HG03103 (cell line): ENCODE data around the gene ARHGAP23.
"Not testable (repeated sequence)": the region's sequence is repeated elsewhere in the genome, so short reads cannot be mapped to it uniquely, and the experiment has no call there.

Experiments used
- ATAC-seq: cut with Tn5 transposase; IDR thresholded peaks from one replicate; pipeline ENCODE4 v1.9.1; 2021; ENCODE audit warnings: low read depth; ENCODE audit not compliant: unreplicated experiment

ARHGAP23 gene

DNA sequence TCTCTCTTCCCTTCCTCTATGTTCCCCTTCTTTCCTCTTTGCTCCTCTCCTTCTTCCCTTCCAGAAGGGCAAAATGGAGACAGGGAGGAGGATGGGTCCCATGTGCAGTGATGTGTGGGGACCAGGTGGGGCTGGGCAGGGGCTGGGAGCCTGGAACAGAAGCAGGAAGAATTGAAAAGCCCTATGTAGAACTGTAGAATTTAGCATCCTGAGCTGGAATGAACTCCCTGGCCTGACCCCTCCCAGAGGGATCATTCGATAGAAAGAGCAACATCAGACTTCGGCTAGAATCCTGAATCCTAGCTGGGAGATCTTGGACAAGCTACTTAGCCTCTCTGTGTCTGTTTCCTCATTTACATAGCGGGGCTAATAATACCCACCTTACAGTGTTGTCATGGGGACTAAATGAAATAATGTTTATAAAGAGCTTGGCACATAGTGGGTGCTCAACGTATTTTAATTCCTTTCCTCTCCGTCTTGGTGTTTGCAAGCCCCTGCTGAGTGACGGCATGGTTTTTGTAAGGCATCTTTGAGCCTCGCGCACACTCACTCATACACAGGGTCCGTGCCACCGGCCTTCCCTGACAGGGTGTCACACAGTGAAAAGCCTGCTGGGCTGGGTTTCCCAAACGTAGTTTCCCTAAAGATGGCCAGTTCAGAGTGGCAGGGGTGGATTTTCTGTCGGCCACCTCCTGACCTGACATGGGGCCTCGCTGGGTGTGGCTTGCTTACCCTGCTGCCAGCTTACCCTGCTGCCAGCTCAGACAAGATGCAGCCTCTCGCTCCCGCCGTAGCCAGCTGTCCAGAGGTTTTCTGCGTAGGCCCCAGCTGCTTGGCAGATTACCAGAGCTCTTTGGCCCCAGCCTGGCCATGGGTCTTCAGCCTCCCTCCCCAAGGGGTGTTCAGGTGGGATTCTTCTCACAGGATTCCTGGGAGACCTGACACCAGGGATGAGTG, 6.1 kb upstream of the ARHGAP23 start:
- ATAC-seq: no peak

DNA sequence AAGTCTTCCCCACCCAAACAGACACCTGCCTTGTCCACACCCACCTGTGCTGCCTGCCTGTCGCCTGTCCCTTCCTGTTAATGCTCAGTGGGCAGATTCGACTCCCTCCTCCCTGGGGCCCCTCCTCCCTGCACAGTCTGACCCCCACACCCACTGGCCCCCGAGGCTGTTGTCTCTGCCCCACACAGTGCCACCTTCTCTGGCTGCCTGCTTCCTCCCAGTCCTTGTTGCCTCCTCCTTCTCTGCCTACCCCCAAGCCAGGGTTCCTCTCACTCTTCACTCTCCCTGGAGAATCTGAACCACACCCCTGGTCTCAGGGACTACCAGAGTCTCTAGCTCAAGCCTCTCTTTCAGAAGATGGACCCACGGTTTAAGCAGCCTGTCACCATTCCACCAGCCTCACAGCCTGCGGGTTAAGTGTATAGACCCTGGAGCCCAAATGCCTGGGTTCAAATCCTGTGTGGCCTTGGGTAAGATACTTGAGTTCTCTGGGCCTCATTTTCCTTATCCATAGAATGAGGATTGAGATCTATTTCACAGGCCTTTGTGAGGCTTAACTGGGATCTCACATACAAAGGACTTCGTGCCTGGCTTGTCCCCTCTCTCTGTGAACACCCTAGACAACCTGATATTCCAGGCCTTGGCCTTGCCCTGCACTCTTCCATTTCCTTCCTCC, 3.8 kb upstream of the ARHGAP23 start:
- ATAC-seq: no peak

DNA sequence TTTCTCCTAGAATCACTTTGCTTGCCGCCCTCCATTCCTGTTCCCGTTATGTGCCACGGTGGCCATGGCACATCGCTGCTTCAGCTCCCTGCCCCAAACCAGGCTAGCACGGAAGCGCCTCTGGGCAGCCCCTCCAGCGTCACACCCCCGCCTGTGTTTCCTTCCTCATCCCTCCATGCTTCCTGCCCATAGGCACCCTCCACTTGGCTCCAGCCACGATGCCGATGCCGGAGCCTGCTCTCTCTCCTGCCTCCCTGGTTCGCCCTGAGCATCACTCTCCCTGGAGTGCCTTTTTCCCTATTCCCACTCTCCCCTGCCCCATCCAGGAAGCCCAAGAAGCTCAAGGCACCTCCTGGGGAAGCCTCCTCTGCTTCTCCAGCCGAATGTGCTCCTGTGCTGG, 3.2 kb upstream of the ARHGAP23 start:
- no peak for ATAC-seq

DNA sequence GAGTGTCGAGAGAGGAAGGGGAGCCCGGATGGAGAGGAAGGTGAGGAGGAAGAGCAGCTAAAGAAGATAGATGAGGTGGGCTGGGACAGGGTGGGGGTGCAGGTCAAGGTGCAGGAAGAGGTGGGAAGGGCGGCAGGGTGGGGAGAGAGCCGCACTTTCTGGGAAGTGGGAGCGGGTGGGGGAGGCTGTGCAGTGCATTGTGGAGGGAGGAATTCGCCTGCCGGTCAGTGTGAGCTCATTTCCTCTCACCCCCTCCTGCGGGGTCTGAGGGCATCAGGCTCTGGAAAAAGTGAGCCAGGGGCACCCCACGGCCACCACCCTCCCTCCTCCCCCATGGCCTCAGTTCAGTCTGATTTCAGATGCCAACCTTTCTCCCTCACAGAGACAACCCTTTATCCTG, 2.5 kb upstream of the ARHGAP23 start:
- ATAC-seq: no peak

DNA sequence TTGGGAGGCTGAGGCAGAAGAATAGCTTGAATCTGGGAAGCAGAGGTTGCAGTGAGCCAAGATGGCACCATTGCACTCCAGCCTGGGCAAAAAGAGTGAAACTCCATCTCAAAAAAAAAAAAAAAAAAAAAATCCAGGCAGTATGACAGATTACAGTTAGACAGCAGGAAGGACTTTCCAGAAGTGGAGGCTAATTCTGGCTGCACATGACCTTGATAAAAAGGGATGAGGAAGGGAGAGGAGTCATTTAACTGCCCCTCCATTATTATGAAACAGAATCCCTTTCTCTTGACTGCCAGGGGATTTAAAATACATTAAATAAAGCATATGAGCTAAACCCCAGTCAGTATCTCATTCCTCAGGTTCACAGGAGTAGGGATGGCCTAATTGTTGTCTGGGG, 1.8 kb upstream of the ARHGAP23 start:
- ATAC-seq: no peak

DNA sequence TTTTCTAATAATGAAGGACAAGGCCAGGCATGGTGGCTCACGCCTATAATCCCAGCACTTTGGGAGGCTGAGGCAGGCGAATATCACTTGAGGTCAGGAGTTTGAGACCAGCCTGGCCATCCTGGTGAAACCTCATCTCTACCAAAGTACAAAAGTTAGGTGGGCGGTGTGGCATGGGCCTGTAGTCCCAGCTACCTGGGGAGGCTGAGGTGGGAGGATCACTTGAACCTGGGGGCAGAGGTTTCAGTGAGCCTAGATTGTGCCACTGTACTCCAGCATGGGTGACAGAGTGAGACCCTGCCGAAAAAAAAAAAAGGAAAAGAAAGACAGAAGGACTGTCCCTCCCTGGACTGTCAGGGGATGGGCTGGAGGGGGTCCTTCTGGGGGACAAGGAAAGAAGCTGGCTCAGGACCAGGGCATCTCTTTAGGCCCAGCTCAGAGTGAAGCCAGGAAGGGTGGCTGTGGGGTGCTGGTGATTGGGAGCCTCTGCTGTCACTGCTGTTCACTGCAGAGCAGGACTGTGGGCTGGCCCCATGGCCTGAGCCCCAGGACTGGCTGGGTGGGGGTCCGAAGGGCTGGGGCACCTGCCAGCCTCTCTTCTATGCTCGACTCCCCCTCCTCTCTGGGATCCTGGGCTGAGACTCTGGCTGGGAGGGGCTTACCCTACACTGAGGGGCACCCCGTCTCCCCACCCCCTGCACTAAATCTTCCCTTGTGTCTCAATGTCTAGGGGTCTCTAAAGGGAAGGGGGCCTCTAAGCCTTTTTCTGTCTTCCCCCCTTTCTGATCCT, 909 bp upstream of the ARHGAP23 start:
- no peak for ATAC-seq

DNA sequence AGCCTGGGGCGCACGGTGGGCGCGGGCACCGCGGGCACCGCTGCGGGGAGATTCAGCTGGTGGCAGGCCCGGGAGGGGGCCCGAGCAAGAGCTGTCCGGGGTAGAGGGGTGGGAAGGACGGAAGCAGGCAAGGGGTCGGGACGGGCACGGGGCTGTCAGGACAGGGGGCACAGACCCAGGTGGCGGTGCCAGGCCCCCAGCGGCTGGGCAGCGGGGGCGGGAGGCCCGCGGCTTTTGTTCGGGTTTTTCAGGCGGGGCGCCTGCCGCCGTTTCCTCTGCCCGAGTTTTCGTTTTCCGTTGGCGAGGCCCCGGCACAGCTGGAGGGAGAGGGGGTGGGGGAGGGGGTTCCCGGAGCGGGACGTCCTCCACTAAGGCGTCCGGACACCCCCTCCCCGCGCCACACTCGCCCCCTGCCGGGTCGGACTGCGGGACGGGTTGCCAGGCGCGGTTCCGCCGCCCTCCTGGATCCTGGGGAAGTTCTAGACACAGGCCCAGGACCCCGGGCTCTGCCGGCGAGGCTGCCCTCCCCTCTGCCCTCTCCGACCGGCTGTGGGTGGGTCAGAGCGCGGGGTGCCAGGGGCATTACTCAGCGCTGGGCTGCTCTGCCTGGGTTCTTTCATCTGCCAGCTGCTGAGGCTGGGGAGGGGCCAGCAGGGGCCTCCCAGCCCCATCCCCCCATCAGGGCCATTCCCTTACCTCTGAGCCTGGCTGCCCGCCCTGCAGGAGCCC, 543 bp downstream of the ARHGAP23 start:
- no peak for ATAC-seq

DNA sequence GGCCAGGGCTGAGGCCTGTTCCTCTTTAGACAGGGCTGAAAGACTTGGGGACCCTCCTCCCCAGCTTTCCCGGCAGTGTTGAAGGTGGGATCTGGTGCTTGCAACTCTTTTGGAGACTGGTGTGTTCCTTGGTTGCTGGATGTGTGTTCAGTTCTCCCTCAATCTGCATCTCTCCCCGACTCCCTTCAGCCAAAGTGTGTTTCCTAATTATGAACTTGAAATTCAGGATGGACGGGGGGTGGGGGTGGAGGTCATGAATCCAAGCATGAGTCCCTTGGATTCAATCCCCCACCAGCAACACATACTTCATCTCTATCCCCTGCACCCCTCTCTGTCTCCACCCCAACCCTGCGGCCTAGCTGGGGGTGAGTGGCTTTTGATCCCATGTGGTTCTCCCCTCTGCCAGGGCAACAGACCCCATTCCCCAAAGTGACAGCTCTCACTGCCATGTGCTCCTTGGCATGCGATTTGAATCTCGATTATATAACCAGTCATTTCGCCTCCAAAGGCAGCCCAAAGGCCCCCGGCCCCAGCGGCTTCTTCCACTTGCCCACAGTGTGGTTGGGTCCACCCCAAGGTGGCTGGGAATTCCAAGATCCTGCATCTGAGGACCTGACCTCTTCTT, 1.3 kb downstream of the ARHGAP23 start:
- ATAC-seq: no peak

DNA sequence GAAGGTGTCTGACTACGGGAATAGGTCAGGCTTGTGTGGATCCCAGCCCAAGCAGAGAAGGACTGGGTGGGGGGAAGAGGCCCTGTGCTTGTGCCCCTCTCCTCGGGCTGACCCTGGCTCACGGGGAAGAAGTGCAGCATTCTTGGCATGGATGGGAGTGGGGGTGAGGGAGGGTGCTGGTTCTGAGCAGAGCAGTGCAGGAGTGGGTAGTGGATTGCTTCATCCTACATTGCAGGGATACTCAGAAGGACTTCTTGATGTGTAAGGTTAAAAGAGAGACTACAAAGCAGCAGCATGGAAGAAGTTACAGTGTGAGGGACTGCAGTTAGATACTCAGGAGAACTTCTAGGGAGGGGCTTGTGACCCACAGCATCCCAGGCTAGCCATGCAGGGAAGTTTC, 2.1 kb downstream of the ARHGAP23 start:
- ATAC-seq: no peak

DNA sequence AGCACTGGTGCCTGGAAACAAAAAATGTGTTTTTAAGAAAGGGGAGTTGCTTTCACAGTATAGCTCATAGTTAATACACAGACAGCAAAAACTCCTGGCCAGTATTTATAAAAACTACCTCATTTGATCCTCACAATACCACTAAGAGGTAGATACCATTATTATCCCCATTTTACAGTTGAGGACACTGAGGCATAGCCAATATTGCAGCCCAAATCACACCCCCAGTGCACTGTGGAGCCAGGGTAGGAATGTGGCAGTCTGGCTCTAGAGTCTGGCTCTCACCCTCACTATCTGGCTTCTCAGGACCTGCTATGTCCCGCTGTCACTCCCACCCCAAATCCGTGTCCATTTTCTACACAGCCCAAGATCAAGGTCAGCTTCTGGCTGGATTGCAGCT, 2.6 kb downstream of the ARHGAP23 start:
- ATAC-seq: no peak

DNA sequence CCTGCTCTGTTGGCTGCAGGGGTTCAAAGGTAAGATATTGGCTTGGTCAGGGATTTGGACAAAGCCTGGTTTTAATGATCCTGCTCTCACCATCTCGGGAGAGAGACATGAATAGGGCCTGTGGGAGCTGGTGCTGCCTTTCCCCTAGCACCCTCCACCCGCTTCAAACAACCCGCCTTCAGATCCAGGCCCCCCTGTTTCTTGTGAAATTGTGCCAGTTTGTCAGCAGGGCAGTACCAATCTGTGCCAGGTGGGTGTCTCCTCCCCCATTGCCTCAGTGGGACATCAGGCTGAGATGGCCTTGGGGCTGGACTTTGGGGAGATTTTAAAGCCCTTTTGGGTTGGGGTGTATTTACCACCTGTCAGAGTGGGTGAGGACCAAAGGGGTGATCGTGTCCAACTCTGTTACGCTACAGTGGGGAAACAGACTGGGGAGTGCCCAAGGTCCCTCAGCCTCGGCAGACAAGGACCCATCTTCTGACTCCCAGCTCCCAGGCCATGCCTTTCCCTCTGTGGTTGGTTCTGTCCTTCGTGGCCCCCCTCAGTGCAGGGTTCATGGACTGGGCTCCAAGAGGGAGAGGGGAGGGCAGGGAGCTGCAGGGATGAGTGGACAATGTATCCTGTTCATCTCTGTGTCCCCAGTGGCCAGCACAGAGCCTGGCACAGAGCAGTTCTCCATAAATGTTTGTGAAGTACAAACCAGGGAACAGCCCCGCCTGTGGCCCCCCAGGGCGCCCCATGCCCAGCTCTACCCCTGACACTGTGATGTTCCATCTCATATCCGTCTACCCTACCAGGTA, 3.3 kb downstream of the ARHGAP23 start:
- ATAC-seq: no peak

DNA sequence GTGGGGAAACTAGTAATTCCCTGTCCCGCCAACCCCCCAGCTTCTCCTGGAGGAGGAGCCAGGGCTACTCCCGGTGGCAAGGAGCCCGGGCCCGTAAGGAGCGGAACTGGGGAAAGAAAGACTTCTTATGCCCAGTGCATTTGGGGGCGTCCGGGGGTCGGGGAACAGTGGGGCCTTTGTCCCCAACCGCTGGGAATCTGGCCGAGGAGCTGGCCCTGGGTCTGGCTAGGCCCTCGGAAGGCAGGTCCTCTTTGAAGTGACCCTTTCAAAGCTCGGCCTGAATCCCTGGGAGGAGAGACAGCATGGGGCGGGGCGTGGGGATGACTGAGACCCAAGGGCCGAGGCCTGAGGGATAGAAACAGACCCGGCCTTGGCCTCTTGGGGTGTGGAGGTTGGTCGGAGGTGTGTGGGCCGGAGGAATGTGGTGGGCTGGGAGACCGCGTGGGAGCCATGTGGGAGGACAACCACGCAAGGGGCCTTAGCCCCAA, 6.0 kb downstream of the ARHGAP23 start:
- ATAC-seq: no peak

DNA sequence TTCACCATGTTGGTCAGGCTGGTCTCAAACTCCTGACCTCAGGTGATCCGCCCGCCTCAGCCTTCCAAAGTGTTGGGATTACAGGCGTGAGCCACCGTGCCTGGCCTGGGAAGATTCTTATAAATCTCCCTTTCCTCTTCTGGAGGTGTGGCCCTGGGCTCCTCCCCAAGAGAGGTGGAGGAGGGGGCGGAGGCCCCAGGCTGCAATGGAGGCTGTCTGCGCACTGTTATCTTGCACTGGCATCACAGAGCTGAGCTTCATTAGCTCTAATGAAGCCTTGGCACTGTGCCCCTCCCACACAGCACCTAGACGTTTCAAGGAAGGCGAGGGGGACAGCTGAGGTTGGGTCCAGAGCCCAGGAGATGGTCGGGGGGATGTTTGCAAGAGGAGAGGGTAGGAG, 7.5 kb downstream of the ARHGAP23 start:
- no peak for ATAC-seq

DNA sequence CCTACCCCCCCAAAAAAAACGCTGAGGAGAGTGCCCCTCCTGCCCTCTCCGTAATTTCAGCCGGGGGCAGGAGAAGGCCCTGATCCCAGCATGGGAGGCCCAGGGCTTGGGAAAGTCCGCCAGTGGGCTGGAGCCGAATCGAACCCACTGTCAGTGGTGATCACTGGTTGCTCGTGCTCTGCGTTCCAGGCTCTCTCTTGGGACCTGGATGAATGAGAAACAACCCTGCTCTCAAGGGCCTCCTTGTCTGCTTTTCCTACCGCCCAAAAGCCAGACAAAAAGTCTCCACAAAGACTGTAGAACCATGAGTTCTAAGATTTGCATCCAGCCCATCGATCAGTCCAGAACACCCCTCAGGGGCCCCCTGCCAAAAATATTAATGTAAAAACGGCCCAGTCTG, 8.1 kb downstream of the ARHGAP23 start:
- ATAC-seq: no peak

DNA sequence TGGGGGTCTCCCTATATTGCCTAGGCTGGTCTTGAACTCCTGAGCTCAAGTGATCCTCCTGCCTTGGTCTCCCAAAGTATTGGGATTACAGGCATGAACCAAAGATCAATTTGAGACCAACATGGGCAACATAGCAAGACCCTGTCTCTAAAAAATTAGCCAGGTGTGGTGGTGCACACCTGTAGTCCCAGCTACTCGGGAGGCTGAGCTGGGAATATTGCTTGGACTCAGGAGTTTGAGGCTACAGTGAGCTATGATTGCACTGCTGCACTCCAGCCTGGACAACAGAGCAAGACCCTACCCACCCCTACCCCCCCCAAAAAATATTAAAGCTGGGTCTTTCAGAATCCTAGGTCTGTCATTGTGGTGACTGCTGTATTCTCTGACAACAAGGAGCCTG, 9.0 kb downstream of the ARHGAP23 start:
- not testable (repeated sequence) for ATAC-seq

DNA sequence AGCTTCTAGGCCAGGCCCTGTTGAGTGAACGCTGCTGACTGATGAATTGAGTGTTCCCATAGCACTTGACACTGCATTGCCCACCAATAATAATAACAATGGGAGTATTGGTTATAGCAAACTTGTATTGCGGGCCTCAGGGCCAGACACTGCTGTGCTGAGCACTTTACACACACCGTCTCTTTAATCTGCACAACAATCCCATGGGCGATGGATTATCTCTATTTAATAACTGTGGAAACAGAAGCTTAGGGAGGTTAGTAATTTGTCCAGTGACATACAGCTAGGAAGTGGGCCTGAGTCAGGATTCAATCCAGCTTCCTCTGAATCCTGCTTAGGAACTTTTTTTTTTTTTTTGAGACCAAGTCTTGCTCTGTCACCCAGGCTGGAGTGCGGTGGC, 11.2 kb downstream of the ARHGAP23 start:
- ATAC-seq: no peak

DNA sequence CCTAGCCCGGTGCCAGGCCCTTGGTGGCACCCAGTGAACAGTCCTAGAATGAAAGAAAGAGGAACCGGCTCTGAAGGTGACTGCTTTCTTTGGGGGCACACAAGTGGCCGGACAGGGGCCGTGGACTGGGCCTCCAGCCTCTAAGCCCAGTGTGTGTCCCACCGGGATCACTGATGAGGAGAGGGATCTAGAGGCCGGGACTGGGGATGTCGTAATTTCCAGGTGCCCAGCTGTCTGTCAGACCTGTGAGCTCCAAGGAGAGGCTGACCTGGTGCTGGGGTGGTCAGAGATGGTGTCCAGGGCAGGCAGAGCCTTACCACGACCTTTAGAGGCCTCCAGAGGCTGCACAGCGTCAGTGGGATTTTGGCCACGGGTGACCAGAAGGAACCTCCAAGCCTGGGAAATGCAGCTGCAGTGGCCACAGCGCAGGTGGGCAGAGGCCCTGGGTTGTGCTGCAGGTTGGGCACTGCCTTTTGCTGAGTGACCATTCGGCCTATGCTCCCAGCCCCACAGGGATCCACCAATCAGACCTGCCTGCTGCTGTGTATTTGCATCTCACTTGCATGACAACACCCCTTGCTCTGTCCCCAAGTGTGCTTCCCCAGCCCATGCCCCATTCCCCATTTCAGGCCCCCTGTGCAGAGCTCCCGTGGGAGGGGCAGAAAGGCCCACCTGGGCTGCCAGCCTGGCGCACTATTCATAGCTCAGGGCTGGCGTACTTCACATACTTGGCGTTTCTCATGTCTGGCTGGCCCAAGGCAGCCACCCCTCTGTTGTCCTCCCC, 12.5 kb downstream of the ARHGAP23 start:
- no peak for ATAC-seq

DNA sequence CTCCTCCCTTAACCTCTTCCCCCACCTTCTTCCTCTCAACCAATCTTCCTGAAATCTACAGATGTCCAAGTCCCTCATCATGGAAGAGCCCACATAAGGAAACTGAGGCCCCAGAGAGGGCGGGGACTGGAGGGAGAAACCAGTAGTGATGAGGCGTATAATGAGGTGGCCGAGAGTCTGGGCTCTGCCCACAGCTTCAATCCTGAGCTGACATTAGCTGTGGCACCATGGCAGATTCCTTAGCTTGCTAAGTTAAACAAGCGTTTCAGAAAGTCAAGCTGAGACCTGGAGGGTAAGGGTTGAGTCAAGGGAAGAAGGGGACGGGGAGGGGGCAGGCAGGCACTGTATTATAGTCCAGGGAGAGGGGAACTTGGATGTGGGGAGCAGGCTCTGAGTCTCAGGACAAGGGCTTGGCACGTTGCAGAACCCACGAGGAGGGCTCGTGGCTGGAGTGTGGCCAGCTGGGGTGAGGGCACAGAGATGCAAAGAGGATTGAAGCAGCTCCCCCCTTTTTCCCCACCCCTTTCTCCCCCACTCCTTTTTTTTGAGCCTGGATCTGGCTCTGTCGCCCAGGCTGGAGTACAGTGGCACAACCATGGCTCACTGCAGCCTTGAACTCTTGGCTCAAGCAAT, 13.3 kb downstream of the ARHGAP23 start:
- ATAC-seq: no peak
